HG03025 (cell line): ENCODE data around the gene SELE.
"Not testable (repeated sequence)": the region's sequence is repeated elsewhere in the genome, so short reads cannot be mapped to it uniquely, and the experiment has no call there.

Experiments used
- ATAC-seq: cut with Tn5 transposase; IDR thresholded peaks from one replicate; pipeline ENCODE4 v1.9.1; 2021; ENCODE audit warnings: mild to moderate bottlenecking, moderate library complexity; ENCODE audit not compliant: unreplicated experiment, low FRiP score

The SELE gene

GRCh38 chr1:169725930-169726329 is 7.9 kb downstream of the SELE start:
- no peak for ATAC-seq

GRCh38 chr1:169724168-169724567 is 9.7 kb downstream of the SELE start:
- no peak for ATAC-seq

- no peak for ATAC-seq
Observed at GRCh38 chr1:169723763-169724162, 10.1 kb downstream of the SELE start.

GRCh38 chr1:169722779-169723178 is 11.1 kb downstream of the SELE start:
- ATAC-seq, result no peak

GRCh38 chr1:169715100-169715499 is 18.8 kb downstream of the SELE start:
- not testable (repeated sequence) for ATAC-seq

- ATAC-seq, result not testable (repeated sequence)
Observed at GRCh38 chr1:169713090-169713489, 20.8 kb downstream of the SELE start.

- no peak for ATAC-seq
Observed at GRCh38 chr1:169712309-169712631, 21.6 kb downstream of the SELE start.

GRCh38 chr1:169711469-169712308 is 22.2 kb downstream of the SELE start, which contains the start of gene SELL:
TSS of gene SELL (minus strand) at chr1:169711620. CDS start at chr1:169711498, 122 bp downstream.
- ATAC-seq, result peak; percentile 84

- no peak for ATAC-seq
Observed at GRCh38 chr1:169708647-169709046, 25.2 kb downstream of the SELE start.

GRCh38 chr1:169707912-169708604 is 25.8 kb downstream of the SELE start:
- ATAC-seq, result no peak

- no peak for ATAC-seq
Observed at GRCh38 chr1:169704797-169705196, 29.1 kb downstream of the SELE start.

- ATAC-seq, result no peak
Observed at GRCh38 chr1:169701261-169702005, 32.4 kb downstream of the SELE start.

GRCh38 chr1:169699707-169700106 is 34.2 kb downstream of the SELE start:
- no peak for ATAC-seq

GRCh38 chr1:169698976-169699375 is 34.9 kb downstream of the SELE start:
- no peak for ATAC-seq

GRCh38 chr1:169697755-169698154 is 36.1 kb downstream of the SELE start:
- no peak for ATAC-seq

GRCh38 chr1:169696273-169697100 is 37.4 kb downstream of the SELE start:
- ATAC-seq, result no peak

- ATAC-seq, result no peak
Observed at GRCh38 chr1:169694304-169695075, 39.4 kb downstream of the SELE start.

GRCh38 chr1:169692756-169693460 is 41.0 kb downstream of the SELE start:
- ATAC-seq, result no peak

- ATAC-seq, result no peak
Observed at GRCh38 chr1:169690489-169690888, 43.4 kb downstream of the SELE start.
